Measurements from ENCODE around the gene PIAS2. TPM values are rescaled to one million over a fixed set of nuclear protein-coding genes. Genes with fewer than 3 reads are reported as not detected.
"Not testable (repeated sequence)": the region's sequence is repeated elsewhere in the genome, so short reads cannot be mapped to it uniquely, and the experiment has no call there.

Gene PIAS2
- total RNA-seq: 10 to 100 TPM; 12.1 to 42.7 (median 16.9) TPM

DNA sequence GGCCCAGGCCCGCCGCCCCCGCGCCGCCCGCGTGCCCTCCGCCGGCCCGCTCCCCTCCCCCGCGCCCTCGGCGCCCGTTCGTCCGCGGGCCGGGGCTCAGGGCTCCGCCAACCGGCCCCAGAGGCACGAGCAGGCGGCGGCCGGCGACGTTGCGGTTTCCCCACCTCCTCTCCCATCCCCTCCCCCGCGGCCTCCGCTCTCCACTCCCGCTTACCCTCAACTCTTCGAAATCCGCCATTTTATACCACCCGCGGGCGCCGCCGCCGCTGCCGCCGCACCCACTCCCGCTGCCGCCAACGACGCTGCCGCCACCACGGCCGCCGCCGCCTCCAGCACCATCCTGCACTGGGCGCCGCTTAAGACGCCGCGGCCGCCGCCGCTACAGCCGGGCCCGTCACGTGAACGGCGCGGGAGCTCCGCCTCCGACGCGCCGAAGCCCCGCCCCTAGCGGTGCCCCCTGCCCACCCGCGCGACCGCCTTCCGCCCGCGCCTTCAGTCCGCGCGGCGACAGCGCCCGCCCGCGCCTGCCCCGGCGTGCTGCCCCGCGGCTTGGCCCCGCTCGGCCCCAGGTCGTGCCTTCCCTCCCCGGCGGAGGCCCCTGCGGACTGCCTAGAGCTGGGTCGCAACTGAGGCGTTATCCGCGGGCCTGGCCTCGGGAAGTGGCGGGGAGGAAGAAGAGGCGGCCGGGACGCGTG, at the start of gene PIAS2, which contains the start of gene KATNAL2:
PIAS2 (minus strand) TSS at position 400 of the 695 bp plus-strand sequence; CDS start at position 238, 162 bp downstream.
KATNAL2 (plus strand) TSS at position 495 of the 695 bp plus-strand sequence. CDS start 29,271 bp downstream, outside the sequence.
- Histone ChIP-seq H3K36me3 (no peaks in the 10 kb centered on the region), H3K27me3 (no peaks in the 10 kb centered on the region), H3K9me3 (no peaks in the 10 kb centered on the region), H3K27ac (peak within 1 kb of the TSS; percentile 92), H3K4me1 (peaks cover 21% of the 10 kb centered on the region), H3K4me3 (peak within 1 kb of the TSS; percentile 85)
- 0% methylated on average over 49 of the region's 107 CpGs for WGBS
- TF ChIP-seq POLR2A (IDR thresholded peaks at IDR 0.05): peak in 1 of 2 donors; percentile 87
- TF ChIP-seq POLR2AphosphoS5 (IDR thresholded peaks at IDR 0.05): no peak
- TF ChIP-seq, protein P1, sequence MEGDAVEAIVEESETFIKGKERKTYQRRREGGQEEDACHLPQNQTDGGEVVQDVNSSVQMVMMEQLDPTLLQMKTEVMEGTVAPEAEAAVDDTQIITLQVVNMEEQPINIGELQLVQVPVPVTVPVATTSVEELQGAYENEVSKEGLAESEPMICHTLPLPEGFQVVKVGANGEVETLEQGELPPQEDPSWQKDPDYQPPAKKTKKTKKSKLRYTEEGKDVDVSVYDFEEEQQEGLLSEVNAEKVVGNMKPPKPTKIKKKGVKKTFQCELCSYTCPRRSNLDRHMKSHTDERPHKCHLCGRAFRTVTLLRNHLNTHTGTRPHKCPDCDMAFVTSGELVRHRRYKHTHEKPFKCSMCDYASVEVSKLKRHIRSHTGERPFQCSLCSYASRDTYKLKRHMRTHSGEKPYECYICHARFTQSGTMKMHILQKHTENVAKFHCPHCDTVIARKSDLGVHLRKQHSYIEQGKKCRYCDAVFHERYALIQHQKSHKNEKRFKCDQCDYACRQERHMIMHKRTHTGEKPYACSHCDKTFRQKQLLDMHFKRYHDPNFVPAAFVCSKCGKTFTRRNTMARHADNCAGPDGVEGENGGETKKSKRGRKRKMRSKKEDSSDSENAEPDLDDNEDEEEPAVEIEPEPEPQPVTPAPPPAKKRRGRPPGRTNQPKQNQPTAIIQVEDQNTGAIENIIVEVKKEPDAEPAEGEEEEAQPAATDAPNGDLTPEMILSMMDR (IDR thresholded peaks at IDR 0.05): no peak
- DNase-seq (ENCODE audit: low spot score in 2 of 2): peak; percentile 75 to 86

GRCh38 chr18:46966266-46966665, 49.0 kb upstream of the PIAS2 start:
- H3K4me3 ChIP-seq; H3K27me3 ChIP-seq; H3K9me3 ChIP-seq; H3K36me3 ChIP-seq; H3K27ac ChIP-seq; DNase-seq (ENCODE audit: low spot score in 2 of 2); H3K4me1 ChIP-seq: not testable (repeated sequence)
- WGBS: no CpG with 5 or more reads among the region's 10 CpGs

DNA sequence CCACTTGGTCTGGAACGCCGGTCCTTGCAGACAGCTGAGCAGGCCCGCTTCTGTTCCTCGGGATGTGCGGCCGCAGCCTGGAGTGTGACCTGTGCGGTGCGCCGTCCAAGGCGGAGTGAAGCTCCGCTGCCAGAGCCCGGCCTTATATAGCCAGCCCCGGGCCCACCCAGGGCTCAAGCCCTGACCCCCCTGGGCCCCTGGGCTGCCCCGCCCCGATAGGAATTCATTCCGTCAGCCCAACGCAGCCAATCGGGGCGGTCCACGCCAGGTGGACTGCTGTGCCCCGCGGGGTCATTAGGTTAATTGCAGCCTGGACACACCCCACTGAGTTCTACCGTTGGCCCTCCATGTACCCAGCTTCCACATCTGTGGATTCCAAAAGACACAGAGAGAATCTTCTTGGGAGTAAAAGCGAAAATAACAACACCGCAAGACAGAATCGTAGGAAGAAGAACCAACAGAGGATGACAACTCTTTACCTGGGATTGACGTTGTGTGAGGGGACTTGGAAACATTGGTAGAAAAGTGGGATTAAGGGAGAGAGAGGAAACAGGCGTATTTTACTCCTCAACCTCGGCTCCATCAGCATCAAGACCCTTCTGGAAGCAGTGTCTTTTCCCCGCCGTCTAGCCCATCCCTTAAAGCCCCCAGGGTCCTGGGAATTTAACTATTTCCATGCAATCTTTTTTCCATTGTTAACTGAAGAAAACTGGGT, 47.4 kb upstream of the PIAS2 start:
- DNase-seq (ENCODE audit: low spot score in 2 of 2); H3K27me3 ChIP-seq; H3K9me3 ChIP-seq; H3K4me1 ChIP-seq; H3K4me3 ChIP-seq; H3K27ac ChIP-seq; H3K36me3 ChIP-seq: not testable (repeated sequence)
- WGBS: no CpG with 5 or more reads among the region's 31 CpGs

GRCh38 chr18:46963656-46964578, 46.6 kb upstream of the PIAS2 start:
- WGBS: no CpG with 5 or more reads among the region's 79 CpGs
- H3K36me3 ChIP-seq; H3K27ac ChIP-seq; H3K9me3 ChIP-seq; H3K27me3 ChIP-seq; H3K4me1 ChIP-seq; DNase-seq (ENCODE audit: low spot score in 2 of 2); H3K4me3 ChIP-seq: not testable (repeated sequence)

DNA sequence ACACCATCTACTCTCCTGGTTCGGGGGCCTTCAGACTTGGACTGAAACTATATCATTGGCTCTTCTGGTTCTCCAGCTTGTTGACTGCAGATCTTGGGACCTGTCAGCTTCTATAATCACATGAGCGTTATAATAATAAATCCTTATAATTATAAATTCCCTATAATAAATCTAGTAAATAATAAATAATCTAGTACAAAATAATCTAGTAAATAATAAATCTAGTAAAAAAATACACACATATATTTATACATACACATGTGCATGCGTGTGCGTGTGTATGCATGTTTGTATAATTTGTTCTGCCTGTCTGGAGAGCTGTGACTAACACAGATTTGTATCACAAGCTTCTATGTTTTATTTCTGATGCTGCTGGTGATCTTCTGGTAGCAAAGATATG, 40.9 kb upstream of the PIAS2 start:
- H3K27me3 ChIP-seq: no peaks in the 10 kb centered on the region
- H3K9me3 ChIP-seq: no peaks in the 10 kb centered on the region
- TF ChIP-seq EP300 (IDR thresholded peaks at IDR 0.05) (no peak), POLR2AphosphoS5 (IDR thresholded peaks at IDR 0.05) (no peak), POLR2A (IDR thresholded peaks at IDR 0.05) (no peak)
- no peak for DNase-seq (ENCODE audit: low spot score in 2 of 2)
- H3K36me3 ChIP-seq: no peaks in the 10 kb centered on the region
- H3K27ac ChIP-seq: no peak overlapping the region
- WGBS: 90% methylated on average over 4 of the region's 4 CpGs
- H3K4me1 ChIP-seq: no peaks in the 10 kb centered on the region
- no peak overlapping the region for H3K4me3 ChIP-seq

DNA sequence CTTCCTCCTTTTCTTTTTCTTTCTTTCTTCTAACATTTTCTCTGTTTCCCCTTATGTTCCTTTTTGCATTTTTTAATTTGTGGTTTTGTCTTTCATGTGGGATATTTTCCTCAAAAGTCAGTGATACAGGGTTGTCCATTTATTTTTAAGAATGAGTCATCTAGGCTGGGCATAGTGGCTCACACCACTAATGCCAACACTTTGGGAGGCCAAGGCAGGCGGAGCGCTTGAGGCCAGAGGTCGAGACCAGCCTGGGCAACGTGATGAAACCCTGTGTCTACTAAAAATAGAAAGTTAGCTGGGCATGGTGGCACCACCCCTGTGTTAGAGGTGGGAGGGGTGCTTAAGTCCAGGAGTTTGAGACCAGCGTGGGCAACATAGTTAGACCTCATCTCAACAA, 35.9 kb upstream of the PIAS2 start:
- 62% methylated on average over 5 of the region's 5 CpGs for WGBS
- no peaks in the 10 kb centered on the region for H3K4me1 ChIP-seq
- no peaks in the 10 kb centered on the region for H3K36me3 ChIP-seq
- DNase-seq (ENCODE audit: low spot score in 2 of 2): no peak
- no peaks in the 10 kb centered on the region for H3K27me3 ChIP-seq
- H3K27ac ChIP-seq: no peak overlapping the region
- H3K4me3 ChIP-seq: no peak overlapping the region
- H3K9me3 ChIP-seq: no peaks in the 10 kb centered on the region
- TF ChIP-seq EP300 (IDR thresholded peaks at IDR 0.05) (no peak), POLR2A (IDR thresholded peaks at IDR 0.05) (no peak), POLR2AphosphoS5 (IDR thresholded peaks at IDR 0.05) (no peak)
- TF ChIP-seq, protein P1 (IDR thresholded peaks at IDR 0.05): no peak

All from suprapubic skin (tissue), 4 donors.